CD4-positive, alpha-beta T cell treated with Interleukin-12 subunit alpha and Interleukin-12 subunit beta, for 1 hour (primary cell): ENCODE results near the gene AREL1.
A peak's percentile ranks its signal among the peaks of the same experiment; 100 is the strongest.

Experiments used
- DNase-seq: peaks from one replicate; pipeline ENCODE4 v3.0.0-alpha.2; 2020

Gene AREL1

GRCh38 chr14:74634964-74635363 lies 77.9 kb downstream of the AREL1 start:
- DNase-seq: no peak

DNA sequence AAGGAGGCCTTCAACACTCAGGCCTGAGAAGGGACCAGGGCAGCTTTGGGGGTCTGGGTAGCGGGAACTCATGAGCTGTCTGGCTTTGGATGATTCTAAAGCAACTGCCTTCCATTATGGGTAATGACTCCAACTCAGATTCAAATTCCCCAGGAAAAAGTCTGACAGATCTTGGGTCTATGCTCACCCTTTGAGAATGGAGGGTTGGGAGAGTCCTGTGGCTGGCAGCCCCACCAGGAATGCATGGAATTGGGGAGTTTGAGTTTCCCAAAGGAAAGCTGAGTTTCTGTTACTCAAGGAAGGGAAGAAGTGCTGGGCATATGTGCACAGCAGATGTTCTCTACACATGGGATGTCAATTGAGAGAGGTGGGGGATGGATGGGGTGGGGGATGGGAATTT lies 78.4 kb downstream of the AREL1 start:
- no peak for DNase-seq

GRCh38 chr14:74630881-74631690 lies 81.8 kb downstream of the AREL1 start:
- DNase-seq: no peak

GRCh38 chr14:74628418-74628817 lies 84.5 kb downstream of the AREL1 start:
- DNase-seq: no peak

GRCh38 chr14:74627076-74627475 lies 85.8 kb downstream of the AREL1 start:
- no peak for DNase-seq

- DNase-seq: no peak
Measured at GRCh38 chr14:74622257-74622656, 90.6 kb downstream of the AREL1 start.

- no peak for DNase-seq
Measured at GRCh38 chr14:74621556-74621955, 91.3 kb downstream of the AREL1 start.

DNA sequence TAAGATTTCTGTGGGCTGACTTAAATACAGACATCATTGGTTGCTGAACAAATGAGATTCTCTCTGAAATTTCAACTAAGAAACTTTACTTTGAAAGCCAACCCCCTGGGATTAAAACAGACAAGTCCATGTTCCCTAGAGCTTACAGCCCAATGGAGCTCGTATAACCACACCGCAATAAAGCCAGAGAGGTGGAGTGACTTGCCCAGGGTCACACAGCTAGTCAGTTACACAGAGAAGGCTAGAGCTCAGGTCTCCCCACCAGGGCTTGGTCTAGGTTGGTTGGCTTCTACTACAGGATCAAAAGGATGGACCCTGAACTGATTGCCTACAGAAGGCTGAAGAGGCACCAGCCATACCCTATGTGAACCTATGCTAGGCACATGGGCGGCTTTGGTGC lies 92.0 kb downstream of the AREL1 start:
- DNase-seq: no peak

DNA sequence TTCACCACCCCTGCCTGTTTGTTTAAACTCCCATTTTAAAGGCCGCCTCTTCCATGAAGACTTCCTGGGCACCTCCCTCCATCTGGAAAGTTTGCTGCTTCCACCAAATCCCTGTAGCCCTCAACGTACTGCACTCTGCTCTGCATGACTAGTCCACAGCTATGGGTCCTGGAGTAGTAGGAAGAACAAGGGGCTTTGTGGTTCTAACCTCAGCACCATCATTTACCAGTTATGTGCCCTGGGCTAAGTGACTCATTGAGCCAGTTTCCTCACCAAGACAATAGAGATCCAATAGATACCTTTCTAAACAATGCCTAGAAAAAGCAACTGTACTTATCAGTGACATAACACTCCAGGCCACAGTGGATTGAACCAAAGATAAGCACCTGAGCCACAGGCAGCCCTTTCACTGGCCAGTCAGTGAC lies 92.4 kb downstream of the AREL1 start:
- DNase-seq: peak; percentile 32

GRCh38 chr14:74619672-74620131 lies 93.2 kb downstream of the AREL1 start:
- DNase-seq: no peak

- DNase-seq: peak; percentile 74
Measured at GRCh38 chr14:74618078-74618952, 94.6 kb downstream of the AREL1 start.

DNA sequence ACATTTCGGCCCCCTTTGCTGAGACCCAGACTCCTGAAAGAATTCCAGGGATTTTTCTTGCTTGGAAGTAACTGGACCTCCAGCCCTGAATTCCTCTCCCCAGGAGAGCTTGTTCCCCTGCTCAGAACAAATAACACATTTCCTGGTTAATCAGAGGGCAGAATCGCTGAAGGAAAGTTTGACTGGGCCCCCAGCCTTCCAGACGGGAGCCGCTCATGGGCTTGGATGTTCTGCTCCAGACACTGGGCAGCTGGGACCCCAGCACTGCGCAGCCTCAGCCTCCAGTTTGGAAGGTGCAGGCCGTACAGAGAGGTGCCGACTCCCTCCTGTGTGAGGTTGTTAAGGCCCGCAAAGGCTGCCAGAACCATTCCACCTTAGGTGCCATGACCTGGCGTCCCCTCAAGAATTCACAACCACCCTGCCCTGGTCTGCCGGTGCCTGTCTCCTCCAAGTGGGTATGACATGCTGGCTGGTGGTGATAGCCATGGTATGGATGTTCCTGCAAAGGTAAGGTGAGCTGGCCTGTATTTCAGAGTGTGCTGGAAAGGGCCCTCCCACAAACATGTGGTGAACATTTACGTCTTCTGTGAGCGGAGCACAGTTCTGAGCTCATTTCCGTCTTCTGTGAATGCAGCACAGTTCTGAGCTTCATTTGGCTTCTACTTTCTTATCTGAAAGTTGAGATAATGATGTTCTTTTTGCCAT lies 95.7 kb downstream of the AREL1 start:
- DNase-seq: no peak

DNA sequence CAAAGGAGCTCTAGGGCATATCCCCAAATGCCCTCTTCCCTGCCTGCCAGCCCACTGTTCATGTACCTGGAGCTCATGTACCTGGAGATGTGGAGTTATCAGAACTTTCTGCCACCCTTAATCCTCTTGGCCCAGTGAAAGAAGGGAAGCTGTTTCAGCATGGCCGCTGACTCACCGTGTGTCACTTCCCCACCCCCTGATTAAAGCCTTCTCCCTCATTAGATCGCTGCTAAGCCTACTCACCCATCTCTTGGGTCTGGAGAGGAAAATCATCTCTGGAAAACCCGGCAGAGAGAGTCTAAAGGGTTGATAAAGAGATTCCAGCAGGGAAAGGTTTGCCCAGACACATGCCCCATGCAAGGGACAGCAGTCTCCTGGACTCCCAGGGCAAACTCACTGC lies 96.4 kb downstream of the AREL1 start:
- DNase-seq: no peak

DNA sequence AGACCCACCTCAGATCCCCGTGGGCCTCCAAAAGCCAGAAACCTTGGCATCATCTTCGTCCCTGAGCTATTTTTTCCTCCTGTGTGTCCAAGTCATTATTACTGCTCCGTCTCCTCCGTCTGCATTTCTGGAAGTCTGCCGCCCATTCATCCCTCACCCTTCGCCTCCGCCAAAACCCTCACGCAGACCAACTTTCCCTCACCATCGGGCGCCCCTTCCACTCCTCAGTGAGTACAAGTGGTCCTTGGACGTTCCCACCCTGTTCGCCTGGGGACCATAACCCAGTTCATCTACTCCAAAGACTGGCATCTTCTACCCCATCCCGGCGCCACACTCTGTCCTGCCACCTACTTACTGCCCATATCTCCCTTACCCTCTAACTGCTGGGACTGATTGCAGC lies 97.1 kb downstream of the AREL1 start:
- no peak for DNase-seq

DNA sequence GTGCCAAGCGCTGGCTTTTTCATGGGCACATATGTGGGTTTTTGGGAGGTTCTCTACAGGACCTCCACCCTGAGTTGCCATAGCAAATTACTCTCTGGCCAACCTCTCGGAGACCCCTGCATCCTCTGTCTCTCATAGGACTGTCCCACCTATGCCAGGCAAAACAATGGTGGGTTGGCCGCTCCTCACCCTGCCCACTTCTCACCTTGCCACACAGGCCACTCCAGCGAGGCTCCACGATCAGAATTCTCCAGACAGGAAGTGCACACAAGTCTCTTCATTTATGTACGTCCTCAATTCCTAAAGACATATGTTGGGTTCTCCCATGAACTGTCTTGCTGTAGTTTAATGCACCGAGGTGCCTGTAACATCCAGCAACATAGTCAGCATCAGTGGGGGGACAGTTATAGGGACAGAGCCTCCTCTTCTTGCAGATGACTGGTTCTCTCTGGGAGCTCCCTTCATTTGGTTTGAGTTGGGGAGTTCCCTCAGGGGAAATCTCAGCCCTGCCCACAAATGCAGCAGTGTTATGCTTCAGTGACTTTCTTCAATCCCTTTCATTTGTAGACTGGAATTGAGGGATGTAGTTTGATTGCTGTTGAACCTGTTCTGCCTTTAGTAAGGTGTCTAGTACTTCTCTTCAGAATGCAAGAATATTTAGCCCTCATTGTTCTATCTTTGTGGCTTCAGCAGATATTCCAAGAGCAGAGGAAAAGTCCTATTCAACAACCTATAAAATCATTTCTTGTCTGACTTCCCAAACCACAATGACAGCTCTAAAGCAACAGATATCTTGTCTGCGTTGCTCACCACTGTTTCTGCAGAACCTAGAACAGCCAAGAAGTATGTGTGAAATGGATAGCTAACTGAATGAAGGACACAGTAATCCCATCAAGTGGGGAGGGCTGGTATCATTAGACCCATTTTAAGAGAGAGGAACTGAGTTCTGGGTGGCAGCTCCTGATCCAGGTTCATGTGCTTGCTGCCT lies 98.1 kb downstream of the AREL1 start:
- DNase-seq: no peak

GRCh38 chr14:74613211-74613914 lies 99.5 kb downstream of the AREL1 start:
- no peak for DNase-seq

DNA sequence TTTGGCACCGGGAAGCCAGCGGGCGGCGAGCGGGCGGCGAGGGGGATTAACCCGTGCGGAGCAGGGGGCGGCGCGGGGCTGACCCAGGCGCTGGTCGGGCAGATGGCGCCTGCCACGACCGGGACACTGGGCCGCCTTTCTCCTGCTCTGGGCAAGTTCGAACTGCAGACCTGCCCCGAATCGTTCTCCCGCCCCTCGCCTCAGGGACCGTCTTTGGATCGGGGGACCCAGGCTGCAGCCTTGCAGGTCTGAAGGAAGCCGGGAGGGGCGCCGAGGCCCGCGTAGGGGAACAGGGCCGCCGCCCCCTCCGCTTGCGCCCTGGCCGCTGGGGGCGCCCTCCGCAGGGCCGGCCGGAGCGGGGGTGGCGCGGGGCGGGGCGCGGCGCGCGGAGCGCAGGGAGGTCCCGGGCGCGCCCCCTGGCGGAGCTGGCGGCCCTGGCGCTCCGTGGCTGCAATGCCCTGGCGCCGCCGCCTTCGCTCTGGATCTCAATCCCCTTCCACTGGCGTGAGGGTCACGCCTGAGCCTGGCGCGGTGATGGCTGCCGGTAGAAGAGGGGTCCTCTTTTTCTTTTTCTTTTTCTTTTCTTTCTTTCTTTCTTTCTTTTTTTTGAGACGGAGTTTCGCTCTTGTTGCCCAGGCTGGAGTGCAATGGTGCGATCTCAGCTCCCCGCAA lies 100.4 kb downstream of the AREL1 start:
- DNase-seq: peak; percentile 87

GRCh38 chr14:74611650-74612349 lies 101.1 kb downstream of the AREL1 start, which contains the start of gene LTBP2:
LTBP2 (minus strand) TSS chr14:74612237; CDS start chr14:74611944, 293 bp downstream.
- DNase-seq: no peak
